Kidney (tissue), 14 donors: ENCODE data around the gene LRRC4C. TPM values are rescaled to one million over a fixed set of nuclear protein-coding genes. Genes with fewer than 3 reads are reported as not detected.

ENCODE experiments used
- DNase-seq, 5 donors: peaks; one replicate each; pipeline ENCODE4 v3.0.0-alpha.2; 2013 to 2020
- FAIRE-seq: peaks from 2 replicates; lab custom pipeline; 2012; peaks lifted over from hg19 to GRCh38; lab: Jason Lieb, UNC
- H3K27ac ChIP-seq, 2 donors: one replicate each; pipeline ENCODE4 v1.7.0; 2013; ENCODE audit warnings: low read depth in 2 of 2, low read length in 2 of 2, inconsistent platforms in 1 of 2
- H3K27me3 ChIP-seq: one replicate; pipeline ENCODE4 v1.7.1; 2013; ENCODE audit warnings: low read length, inconsistent platforms; ENCODE audit not compliant: control insufficient read depth, insufficient read depth
- H3K36me3 ChIP-seq, 3 donors: one replicate each; pipeline versions ENCODE4 v1.7.0 to v1.7.1; 2013; ENCODE audit warnings: low read length in 3 of 3, control low read depth in 1 of 3, inconsistent platforms in 1 of 3; ENCODE audit not compliant: insufficient read depth in 3 of 3, control insufficient read depth in 2 of 3
- H3K4me1 ChIP-seq, 3 donors: one replicate each; pipeline versions ENCODE4 v1.7.0 to v1.7.1; 2013; ENCODE audit warnings: low read length in 3 of 3, inconsistent platforms in 1 of 3, low read depth in 1 of 3; ENCODE audit not compliant: control insufficient read depth in 2 of 3, insufficient read depth in 2 of 3
- H3K4me3 ChIP-seq, 3 donors: one replicate each; pipeline versions ENCODE4 v1.7.0 to v1.8.1; 2013; ENCODE audit warnings: low read length in 3 of 3, control low read depth in 1 of 3, inconsistent platforms in 1 of 3
- H3K9ac ChIP-seq, 3 donors: one replicate each; pipeline versions ENCODE4 v1.7.0 to v1.7.1; 2013; ENCODE audit warnings: low read length in 3 of 3, control low read depth in 1 of 3, inconsistent platforms in 1 of 3
- H3K9me3 ChIP-seq, 3 donors: one replicate each; pipeline versions ENCODE4 v1.7.0 to v1.7.1; 2013; ENCODE audit warnings: low read length in 3 of 3, control low read depth in 1 of 3, inconsistent platforms in 1 of 3; ENCODE audit not compliant: control insufficient read depth in 2 of 3, insufficient read depth in 1 of 3
- CTCF ChIP-seq: IDR thresholded peaks from 3 replicates; pipeline ENCODE4 v1.5.1; 2012; ENCODE audit warnings: mild to moderate bottlenecking, moderate library complexity, borderline replicate concordance; ENCODE audit not compliant: insufficient read depth; ENCODE audit errors: extremely low read depth
- intact Hi-C: fragments of 100-400 bp; cut with DNase I; formaldehyde crosslinking; loops from one replicate; pipeline ENCODE4 v1.11.1; 2022
- polyA plus RNA-seq: library from polyadenylated mRNA; stranded (reverse); fragments of 350-450 nt; fragmentation: Illumina TruSeq; extraction: RNeasy Lipid Tissue Mini Kit (QIAGEN cat#74804); gene quantifications from one replicate; pipeline ENCODE4 v1.2.3, GENCODE V29; 2014; ENCODE audit warnings: low read depth, low replicate concordance; ENCODE audit not compliant: insufficient read depth
- total RNA-seq: library from RNA; stranded (reverse); fragmentation: NEBNext Ultra II Directional; extraction: Animal tissue kit (Norgen Biotek cat#: 25700); gene quantifications from one replicate; pipeline ENCODE4 v1.2.1, GENCODE V29; 2021
- donor health status: control.
- donor health status: control.
- donor health status: control.
- donor health status: control.
- donor health status: control.
- donor health status: DM: yes; HTN: yes; CAD: no.
- donor health status: Normal renal cell carcinoma (clear cell type).

LRRC4C gene
- total and polyA plus RNA-seq, 2 donors from 2014 or later: 0.26 to 1.6 TPM

- H3K9me3 ChIP-seq: no peaks in the 10 kb centered on the region
- no peak overlapping the region for H3K4me3 ChIP-seq
- FAIRE-seq (no peak), DNase-seq (no peak)
- no peak for TF ChIP-seq CTCF
- no peaks in the 10 kb centered on the region for H3K27me3 ChIP-seq
- H3K4me1 ChIP-seq: no peaks in the 10 kb centered on the region
- H3K9ac ChIP-seq: no peak overlapping the region
- H3K36me3 ChIP-seq: no peaks in the 10 kb centered on the region
- no peak overlapping the region for H3K27ac ChIP-seq
- intact Hi-C loops: no loop called here
These were observed 1088.4 kb downstream of the LRRC4C start for GRCh38 chr11:40370821-40371616.

DNA sequence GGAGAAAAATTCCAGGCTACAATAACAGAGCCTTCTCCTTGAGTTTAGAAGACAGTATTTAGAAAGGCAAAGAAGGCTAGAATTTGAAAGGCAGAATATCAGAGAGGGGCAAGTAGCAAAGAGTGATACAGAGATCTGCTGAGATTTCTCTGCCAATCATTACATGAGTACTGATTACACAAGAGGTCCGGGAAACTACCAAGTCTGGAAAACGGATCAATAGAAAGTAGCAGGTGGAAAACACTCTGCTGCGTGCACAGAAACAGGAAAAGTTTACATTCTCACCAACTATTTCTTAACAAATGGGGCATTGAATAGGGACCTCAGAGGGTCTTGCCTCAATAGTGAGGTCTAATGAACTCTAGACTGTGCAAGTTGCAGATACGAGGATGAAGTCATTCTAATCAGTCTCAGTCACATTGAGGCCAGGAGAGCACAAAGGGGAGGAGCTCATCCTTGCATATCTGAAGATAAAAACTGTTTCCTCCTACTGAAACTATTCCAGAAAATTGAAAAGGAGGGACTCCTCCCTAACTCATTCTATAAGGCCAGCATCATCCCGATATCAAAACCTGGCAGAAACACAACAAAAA lies 1099.2 kb downstream of the LRRC4C start:
- no peak overlapping the region for H3K27ac ChIP-seq
- no peaks in the 10 kb centered on the region for H3K27me3 ChIP-seq
- FAIRE-seq: no peak
- no peak overlapping the region for H3K9ac ChIP-seq
- H3K36me3 ChIP-seq: no peaks in the 10 kb centered on the region
- intact Hi-C loops: no loop called here
- no peaks in the 10 kb centered on the region for H3K9me3 ChIP-seq
- H3K4me3 ChIP-seq: no peak overlapping the region
- H3K4me1 ChIP-seq: no peaks in the 10 kb centered on the region
- no peak for TF ChIP-seq CTCF
- no peak for DNase-seq

DNA sequence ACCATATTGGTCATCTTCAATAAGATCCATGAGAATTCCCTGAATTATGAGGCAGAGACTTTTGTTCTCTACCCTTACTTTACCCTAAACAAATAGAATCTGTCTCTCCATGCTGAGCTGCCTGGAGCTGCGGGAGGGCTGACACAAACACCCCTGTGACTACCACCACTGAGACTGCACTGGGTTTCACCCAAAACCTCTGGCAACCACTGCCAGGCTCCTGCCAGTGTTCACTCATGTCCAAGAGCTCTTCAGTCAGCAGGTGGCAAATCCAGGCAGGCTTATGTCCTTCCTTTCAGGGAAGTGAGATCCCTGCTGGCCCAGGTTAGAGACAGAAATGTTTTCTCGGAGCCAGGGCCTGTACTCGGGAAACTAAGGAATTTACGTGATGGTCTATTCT lies 1105.3 kb downstream of the LRRC4C start:
- no peak overlapping the region for H3K27ac ChIP-seq
- no peak overlapping the region for H3K9ac ChIP-seq
- H3K36me3 ChIP-seq: no peaks in the 10 kb centered on the region
- DNase-seq (no peak), FAIRE-seq (no peak)
- H3K27me3 ChIP-seq: no peaks in the 10 kb centered on the region
- no peak for TF ChIP-seq CTCF
- no peaks in the 10 kb centered on the region for H3K4me1 ChIP-seq
- no peaks in the 10 kb centered on the region for H3K9me3 ChIP-seq
- intact Hi-C loops: no loop called here
- H3K4me3 ChIP-seq: no peak overlapping the region
